ENCODE data around the gene DHRS4L2.
"Not testable (repeated sequence)": the region's sequence is repeated elsewhere in the genome, so short reads cannot be mapped to it uniquely, and the experiment has no call there.

DNA sequence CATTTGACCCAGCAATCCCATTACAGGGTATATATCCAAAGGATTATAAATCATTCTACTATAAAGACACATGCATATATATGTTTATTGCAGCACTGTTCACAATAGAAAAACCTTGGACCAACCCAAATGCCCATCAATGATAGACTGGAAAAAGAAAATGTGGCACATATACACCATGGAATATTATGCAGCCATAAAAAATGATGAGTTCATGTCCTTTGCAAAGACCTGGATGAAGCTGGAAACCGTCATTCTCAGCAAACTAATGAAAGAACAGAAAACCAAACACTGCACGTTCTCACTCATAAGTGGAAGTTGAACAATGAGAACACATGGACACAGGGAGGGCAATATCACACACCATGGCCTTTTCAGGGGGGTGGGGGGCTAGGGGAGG lies 39.7 kb upstream of the DHRS4L2 start:
- TF ChIP-seq POLR2A (IDR thresholded peaks at IDR 0.05); POLR2AphosphoS5 (IDR thresholded peaks at IDR 0.05; ENCODE audit: insufficient read depth in 1 of 2, low read depth in 1 of 2): not testable (repeated sequence)
